GM18505 (cell line): ENCODE data around the gene GPATCH4.

Experiments
- ATAC-seq: cut with Tn5 transposase; IDR thresholded peaks from one replicate; pipeline ENCODE4 v1.9.1; 2021; ENCODE audit not compliant: unreplicated experiment
- POLR2A ChIP-seq: IDR thresholded peaks from 4 replicates; pipeline ENCODE4 v1.6.1; 2011; ENCODE audit warnings: borderline replicate concordance; ENCODE audit not compliant: insufficient read depth, insufficient read length; ENCODE audit errors: extremely low read depth

GPATCH4 gene

DNA sequence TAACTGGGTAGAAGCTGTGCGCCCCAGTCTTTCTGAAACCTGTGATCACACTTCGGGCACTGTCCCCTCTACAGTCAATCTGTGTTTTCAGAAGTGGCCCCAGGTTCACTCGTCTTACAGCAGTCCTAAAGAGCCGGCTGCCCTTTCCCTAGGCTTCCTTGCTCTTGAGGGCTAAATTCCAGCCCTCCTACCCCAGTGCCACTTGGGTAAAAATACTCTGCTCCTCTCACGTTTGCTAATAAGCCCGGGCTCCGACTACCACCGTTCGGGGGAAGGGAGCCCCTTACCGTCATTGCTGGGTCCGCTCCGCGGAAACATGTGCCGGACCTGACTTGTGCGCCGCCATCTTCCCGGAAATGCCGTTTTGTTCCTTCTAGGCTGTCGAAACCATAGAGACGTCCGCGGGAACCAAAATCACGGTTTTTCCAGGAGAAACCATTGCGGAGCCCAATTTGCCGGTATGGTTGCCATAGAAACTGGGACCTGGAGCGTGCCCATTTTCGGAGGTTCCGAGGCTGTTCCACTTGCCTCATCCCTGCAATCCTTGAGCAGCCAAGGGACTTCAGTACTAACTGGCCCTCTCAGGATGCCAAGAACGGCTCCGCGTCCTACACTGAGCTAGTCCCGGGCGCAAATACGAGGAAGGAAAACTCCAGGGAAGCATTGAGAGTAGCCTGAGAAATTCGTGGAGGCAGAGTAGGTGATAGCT is at the start of gene GPATCH4:
TSS of gene GPATCH4 (minus strand) at position 358 of the 709 bp plus-strand sequence.
- ATAC-seq: peak; percentile 52
- TF ChIP-seq POLR2A: peak; percentile 89

GRCh38 chr1:156648951-156649350 is 47.7 kb upstream of the GPATCH4 start:
- TF ChIP-seq POLR2A: no peak

DNA sequence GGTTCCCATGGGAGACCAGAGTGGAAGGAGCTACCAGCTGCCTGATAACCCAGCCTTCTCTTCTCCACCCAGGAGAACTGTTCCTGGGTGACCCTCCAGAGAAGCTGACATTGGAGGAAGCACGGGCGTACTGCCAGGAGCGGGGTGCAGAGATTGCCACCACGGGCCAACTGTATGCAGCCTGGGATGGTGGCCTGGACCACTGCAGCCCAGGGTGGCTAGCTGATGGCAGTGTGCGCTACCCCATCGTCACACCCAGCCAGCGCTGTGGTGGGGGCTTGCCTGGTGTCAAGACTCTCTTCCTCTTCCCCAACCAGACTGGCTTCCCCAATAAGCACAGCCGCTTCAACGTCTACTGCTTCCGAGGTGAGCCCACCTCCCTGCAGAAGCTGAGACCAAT is 47.2 kb upstream of the GPATCH4 start:
- TF ChIP-seq POLR2A: no peak
- no peak for ATAC-seq

More at GRCh38 chr1:156648951-156649350, 47.7 kb upstream of the GPATCH4 start:
- ATAC-seq: no peak

DNA sequence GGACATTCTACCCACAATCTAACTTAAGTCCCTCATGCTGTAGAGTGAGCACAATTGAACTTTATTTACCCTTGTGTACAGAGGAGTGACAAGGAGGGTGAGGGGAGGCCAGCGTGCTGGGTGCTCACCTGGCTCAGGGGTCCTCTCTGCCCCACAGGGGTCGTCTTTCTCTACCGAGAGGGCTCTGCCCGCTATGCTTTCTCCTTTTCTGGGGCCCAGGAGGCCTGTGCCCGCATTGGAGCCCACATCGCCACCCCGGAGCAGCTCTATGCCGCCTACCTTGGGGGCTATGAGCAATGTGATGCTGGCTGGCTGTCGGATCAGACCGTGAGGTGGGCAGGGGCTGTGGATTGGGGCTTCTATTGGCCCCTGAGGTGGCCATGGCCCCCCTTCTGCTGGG is 46.1 kb upstream of the GPATCH4 start:
- TF ChIP-seq POLR2A: no peak
- no peak for ATAC-seq

DNA sequence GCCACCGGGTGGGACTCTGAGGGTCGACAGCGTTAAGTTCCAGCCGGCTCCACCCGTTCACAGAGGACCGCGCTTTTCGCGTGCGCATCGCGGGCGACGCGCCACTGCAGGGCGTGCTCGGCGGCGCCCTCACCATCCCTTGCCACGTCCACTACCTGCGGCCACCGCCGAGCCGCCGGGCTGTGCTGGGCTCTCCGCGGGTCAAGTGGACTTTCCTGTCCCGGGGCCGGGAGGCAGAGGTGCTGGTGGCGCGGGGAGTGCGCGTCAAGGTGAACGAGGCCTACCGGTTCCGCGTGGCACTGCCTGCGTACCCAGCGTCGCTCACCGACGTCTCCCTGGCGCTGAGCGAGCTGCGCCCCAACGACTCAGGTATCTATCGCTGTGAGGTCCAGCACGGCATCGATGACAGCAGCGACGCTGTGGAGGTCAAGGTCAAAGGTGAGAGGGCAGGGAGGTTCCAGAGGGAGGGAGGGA is 45.5 kb upstream of the GPATCH4 start:
- TF ChIP-seq POLR2A: no peak

DNA sequence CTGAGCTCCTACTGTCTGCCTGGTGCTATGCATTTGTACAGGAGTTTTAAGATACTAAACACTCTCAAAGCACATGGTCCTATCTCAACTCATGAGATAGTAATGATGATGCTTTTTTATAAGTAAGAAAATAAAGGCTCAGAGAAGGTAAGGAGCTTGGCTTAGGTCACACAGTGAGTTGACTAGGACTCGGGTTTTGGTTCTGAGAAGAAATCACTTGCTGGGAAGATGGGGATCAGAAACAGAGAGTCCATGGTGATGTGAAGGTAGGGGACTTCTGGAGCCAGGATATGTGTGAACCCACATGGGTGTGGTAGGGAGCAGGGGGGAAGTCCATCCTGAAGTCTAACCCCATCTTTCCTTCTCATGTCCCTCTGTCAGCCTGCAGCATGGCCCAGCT is 44.4 kb upstream of the GPATCH4 start:
- ATAC-seq: no peak
- TF ChIP-seq POLR2A: no peak

More for the DNA sequence above, 45.5 kb upstream of the GPATCH4 start:
- no peak for ATAC-seq

- no peak for ATAC-seq
- no peak for TF ChIP-seq POLR2A
Measured at GRCh38 chr1:156645056-156645455, 43.8 kb upstream of the GPATCH4 start.

DNA sequence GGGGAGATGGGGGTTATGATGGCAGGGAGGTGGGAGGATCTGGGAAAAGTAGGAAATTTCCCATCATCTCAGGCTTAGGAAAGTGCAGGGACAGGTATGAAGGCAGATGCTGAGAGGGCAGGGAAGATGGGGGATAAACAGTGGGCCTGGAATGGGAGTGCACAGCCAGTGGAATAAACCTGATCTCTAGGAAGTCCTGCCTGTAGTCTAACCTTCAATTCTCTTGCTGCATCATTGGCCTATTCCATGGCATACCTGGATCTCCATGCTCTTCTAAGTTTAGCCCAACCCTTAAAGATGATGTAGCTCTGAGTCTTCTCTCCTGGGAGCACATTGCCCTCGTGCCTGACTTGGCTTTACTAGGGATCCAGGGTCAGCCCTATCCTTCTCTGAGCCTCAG is 43.4 kb upstream of the GPATCH4 start:
- TF ChIP-seq POLR2A: no peak
- no peak for ATAC-seq

DNA sequence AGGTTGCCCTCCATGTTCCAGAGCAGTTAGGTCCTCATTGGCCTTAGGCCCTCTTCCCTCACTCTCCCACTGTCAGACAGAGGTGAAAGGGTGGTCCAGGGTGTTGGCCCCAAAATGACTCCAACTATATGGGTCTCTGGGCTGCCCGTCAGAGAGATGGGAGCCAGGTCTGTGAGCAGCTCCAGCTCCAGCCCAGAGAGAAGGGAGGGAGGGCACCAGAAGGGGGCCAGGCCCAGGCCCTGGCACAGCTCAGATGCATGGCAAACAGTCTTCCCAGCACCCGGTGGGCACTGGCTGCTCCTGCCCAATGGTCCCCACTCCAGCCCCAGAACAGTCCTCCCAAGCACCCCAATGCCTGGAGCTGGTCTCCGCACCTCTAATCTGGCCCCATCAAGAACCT is 42.9 kb upstream of the GPATCH4 start:
- TF ChIP-seq POLR2A: no peak
- ATAC-seq: no peak

- no peak for ATAC-seq
- TF ChIP-seq POLR2A: no peak
Measured at GRCh38 chr1:156643778-156644092, 42.5 kb upstream of the GPATCH4 start.

DNA sequence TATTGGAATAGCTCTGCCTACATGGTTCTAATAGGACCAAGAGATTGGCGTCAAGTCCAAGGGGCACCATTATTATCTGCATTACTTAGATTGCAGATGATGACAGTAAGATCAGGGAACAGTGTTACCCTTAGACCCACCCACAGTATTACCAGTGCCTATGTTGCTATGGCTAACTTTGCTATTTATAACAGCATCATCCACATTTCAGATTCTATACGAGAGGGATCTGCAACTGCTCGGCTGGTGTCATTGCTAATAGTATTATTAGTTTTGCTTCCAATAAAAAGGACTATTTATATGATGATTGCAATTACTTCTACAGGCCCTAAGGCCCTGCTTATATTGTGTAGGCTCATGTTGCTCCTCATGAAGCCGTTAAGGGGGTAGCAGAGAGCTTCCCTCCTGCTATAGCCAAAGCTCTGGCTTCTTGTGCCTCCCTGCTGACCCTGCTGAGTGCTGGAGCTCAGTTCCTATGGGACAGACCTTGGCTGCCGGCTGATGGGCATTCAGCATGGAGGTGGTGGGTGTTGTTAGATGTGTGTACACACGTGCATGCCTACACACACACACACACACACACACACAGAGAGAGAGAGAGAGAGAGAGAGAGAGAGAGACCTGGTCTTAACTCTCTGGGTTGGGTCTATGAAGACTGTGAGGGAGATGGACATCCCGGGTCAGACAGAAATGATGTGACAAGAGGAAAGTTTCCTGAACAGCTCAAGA is 41.9 kb upstream of the GPATCH4 start:
- ATAC-seq: no peak
- no peak for TF ChIP-seq POLR2A

DNA sequence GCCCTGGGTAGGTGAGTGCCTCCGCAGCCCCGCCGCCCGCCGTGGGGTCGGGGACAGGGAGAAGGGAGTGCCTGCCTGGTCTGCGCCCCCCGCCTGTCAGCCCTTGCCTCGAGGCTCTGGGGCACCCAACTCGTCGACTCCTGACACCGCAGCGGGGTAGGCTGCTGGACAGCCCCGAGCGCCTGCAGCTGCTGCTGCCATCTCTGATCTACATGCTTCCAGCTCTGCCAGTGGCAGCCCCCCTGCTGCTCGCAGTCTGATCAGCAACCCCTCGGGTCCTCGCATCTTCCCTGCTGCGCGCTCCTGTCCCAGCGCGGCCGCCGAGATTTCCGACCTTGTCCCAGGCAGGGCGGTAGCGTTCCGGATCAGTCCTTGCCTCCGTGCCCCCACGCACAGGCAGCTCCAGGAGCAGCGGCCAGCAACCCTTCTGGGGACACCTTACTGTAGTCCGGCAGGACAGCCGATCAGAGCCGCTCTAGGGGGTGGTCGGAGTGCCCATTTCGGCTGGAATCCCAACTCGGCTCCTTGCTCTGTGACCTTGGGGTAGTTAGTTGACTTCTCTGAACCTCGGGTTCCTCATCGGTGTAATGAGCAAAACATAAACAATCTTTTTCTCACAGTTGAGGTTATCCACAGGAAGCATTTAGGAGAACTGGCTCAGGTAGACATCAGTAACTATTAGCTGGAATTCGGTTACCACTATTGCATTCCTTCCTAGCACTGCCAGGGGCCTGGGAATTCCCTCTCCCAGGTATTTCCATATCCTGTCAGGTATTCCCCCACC is 41.2 kb upstream of the GPATCH4 start:
- ATAC-seq: no peak
- TF ChIP-seq POLR2A: no peak

GRCh38 chr1:156641761-156642264 is 40.5 kb upstream of the GPATCH4 start, which contains the start of gene BCAN:
BCAN (plus strand) TSS chr1:156642117; CDS start chr1:156646055, 3,938 bp downstream.
- no peak for ATAC-seq

More at GRCh38 chr1:156641761-156642264, 40.5 kb upstream of the GPATCH4 start, which contains the start of gene BCAN:
- no peak for TF ChIP-seq POLR2A
